Activated naive CD8-positive, alpha-beta T cell treated with anti-CD3 and anti-CD28 coated beads, Interleukin-2, amount 50 U/mL, for 16 hours (primary cell): ENCODE measurements around the gene FOXO3.
A peak's percentile ranks its signal among the peaks of the same experiment; 100 is the strongest.
"Not testable (repeated sequence)": the region's sequence is repeated elsewhere in the genome, so short reads cannot be mapped to it uniquely, and the experiment has no call there.

ENCODE experiments used
- DNase-seq: peaks from one replicate; pipeline ENCODE4 v3.0.0-alpha.2; 2020; ENCODE audit warnings: low read depth, low spot score

FOXO3 gene

DNA sequence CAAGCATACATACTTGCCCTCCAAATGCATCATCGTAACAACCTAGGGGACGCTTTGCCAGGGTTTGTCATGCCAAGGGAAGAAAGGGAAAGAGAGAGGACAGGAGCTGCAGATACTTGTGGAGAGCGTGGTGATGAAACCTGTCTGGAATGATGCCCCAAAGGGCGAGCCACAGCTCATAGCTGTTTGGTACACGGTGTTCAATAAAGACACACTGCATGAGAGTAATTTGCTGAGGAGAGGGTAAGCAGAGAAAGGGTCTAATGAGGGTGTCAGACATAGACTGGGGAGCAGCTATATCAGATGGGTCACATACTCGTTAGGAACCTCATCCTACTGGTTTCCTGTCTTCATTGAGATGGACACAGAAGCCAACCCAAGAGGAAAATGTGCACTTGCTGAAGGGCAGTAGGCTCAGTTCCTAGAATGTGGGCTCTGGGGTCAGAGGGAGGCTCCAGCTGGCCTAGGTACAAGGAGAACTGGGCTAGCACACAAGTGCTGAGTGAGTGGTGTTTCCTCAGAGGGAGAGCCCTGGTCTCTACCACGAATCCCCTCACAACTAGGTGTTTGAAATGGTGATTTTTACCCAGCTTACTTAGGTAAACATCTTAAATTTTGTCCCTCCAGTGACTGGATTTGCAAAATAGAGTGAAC lies 5.2 kb upstream of the FOXO3 start:
- DNase-seq = no peak

DNA sequence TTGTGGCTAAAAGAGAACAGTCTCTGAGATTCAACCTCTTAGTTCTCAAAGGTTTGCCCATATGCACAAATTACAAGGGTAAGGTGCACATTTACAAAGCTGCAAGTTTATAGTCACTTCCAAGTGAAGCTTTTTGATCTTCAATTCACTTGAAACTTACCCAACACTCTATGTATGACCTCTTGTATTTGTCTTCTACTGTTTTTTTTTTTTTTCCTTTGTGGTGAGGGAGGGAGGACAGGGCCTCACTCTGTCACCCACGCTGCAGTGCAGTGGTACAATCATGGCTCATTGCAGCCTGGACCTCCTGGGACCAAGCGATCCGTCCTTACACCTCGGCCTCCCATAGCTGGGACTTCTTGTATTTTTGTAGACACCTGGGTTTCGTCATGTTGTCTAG lies 4.5 kb upstream of the FOXO3 start:
- DNase-seq = no peak

- DNase-seq = no peak
These were observed 3.7 kb upstream of the FOXO3 start for GRCh38 chr6:108556866-108557493.

- peak; percentile 50 for DNase-seq
These were observed 3.0 kb upstream of the FOXO3 start for GRCh38 chr6:108557494-108558371.

DNA sequence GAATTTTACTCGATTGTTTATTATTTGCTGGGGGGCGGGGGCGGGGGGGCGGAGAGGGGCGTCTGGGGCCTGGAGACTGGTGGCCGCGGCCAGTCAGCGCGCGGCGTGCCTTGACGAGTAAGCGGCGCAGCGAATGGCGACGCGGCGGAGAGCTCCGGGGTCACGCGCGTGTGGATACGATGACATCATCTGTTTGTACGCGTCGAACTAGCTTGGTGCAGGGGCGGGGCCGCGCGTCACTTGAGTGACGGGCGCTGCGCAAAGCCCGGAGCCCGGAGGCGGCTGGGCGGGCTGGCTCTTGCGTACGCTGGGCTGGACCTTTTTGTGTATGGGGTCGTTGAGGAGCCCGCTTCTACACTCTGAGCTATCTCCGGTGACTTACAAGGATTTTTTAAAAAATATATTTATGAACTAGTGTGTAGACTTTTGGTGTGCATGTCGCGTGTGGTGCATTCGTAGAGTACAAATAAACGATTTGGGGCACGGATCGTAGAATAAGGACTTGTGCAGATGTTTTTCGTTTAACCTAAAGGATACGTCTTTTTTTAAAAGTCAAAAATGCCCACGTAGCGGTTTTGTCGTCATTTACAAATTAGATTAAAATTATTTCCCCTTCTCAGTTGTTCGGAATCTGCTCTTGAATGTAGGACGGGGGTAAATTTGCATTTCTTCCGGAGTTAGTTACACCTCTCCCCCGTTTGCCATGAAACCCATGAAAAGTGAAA lies 2.2 kb upstream of the FOXO3 start:
- peak; percentile 90 for DNase-seq

GRCh38 chr6:108559097-108559883 lies 1.4 kb upstream of the FOXO3 start:
- DNase-seq = peak; percentile 67

DNA sequence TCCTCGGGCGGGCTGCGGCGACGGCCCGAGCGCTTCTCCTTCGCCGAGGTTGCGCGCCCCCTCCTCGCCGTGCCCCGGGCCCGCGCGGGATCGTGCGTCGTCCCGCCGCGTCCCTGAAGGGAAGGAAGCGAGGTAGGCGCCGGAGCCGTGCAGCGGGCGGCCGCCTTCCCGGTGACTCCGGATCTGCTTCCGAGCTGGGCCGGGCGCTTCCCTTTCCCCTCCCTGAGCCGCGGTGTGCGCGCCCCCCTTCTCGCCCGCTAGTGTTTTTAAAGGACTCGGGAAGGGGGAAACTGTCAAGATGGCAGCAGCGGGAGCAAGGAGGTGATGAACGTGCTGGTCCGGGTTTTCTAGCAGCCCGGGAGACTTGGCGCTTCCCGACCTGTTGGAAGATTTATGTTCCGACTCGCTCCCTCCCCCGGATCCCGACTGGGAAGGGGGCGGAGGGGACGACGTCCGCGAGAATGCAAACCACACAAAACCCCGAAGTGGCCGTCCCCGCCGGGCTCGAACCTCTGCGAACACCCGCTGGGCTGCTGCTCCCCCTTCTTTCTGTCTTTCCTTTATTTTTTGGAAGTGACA lies 744 bp upstream of the FOXO3 start:
- DNase-seq = no peak

DNA sequence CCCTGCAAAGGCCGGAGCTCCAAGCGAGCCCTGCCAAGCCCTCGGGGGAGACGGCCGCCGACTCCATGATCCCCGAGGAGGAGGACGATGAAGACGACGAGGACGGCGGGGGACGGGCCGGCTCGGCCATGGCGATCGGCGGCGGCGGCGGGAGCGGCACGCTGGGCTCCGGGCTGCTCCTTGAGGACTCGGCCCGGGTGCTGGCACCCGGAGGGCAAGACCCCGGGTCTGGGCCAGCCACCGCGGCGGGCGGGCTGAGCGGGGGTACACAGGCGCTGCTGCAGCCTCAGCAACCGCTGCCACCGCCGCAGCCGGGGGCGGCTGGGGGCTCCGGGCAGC lies 561 bp downstream of the FOXO3 start:
- not testable (repeated sequence) for DNase-seq

DNA sequence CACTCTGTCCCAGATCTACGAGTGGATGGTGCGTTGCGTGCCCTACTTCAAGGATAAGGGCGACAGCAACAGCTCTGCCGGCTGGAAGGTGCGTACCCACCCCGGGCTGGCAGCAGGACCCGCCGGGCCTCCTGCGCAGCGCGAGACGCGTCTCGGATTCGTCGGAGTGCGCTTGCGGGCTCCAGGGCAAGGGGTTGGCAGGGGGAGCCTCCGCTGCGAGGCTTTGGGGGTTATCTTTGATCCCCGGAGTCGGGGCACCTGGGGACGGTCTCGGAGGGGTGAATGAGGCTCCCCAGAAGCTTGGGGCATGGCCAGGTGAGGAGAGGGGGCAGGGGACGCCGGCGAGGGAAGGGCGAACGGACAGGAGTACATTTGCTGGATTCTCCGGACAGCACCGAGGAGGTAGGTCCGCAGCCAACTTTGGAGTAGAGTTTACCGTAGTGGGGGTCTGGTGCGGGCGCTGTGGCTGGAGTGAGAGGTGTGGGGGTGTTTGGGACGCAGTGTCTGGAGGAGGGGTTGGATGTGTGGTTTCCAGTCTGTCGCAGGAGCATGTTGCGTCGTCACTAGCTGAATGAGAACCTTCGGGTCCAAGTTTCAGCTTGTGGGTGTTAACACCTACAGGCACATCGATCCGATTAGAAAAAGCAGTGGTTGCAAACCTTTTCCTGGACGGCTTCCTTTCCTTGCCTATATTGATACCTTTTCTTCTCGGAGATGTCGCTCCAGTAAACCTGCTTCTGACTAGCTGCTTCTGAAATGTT lies 1.2 kb downstream of the FOXO3 start:
- no peak for DNase-seq

DNA sequence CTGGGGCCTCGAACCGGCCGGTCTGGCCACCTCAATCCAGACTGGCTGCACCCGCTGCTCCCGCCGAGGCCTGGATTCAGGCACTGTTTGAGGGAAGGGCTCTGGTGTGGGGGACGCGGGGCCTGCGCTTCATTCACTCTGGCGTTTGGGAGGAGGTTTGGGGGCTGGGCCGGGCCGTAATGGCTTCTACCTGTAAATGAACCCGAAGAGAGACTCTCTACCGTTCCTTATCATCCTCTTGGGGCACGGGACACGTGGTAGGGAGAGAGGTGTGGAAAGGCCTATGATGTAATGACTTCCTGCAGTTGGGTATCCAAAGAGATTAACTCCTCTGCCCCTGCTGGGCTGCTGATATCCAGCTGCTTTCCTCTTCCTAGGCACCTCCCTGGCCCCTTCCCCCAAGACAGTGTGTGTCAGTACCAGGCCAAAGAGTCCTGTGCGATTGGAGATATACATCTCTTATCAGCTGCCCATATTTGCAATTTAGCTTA lies 1.8 kb downstream of the FOXO3 start:
- no peak for DNase-seq

GRCh38 chr6:108563292-108563691 lies 2.6 kb downstream of the FOXO3 start:
- DNase-seq = no peak

DNA sequence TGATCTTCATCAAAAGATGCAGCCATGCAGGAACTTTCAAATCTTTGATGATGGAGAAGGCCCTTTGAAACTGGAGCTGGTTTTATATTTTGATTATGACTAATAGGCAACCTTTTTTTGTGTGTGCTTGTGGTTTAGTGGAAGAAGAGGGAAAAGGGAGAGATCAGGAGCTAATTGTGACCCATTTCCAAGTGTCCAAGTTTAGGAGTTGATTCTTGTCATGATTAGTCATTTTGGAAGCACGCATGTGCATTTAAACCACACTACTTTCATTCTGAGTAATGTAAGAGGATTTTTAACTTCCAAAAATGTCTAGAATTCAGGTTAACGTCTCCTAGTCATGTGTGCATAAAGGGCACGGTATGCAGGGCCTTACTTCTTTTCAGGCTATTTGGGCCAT lies 3.5 kb downstream of the FOXO3 start:
- no peak for DNase-seq

GRCh38 chr6:108565091-108565766 lies 4.5 kb downstream of the FOXO3 start:
- no peak for DNase-seq

- no peak for DNase-seq
These were observed 5.2 kb downstream of the FOXO3 start for GRCh38 chr6:108565893-108566292.

GRCh38 chr6:108566406-108566805 lies 5.7 kb downstream of the FOXO3 start:
- no peak for DNase-seq

GRCh38 chr6:108568101-108568500 lies 7.4 kb downstream of the FOXO3 start:
- DNase-seq = no peak

DNA sequence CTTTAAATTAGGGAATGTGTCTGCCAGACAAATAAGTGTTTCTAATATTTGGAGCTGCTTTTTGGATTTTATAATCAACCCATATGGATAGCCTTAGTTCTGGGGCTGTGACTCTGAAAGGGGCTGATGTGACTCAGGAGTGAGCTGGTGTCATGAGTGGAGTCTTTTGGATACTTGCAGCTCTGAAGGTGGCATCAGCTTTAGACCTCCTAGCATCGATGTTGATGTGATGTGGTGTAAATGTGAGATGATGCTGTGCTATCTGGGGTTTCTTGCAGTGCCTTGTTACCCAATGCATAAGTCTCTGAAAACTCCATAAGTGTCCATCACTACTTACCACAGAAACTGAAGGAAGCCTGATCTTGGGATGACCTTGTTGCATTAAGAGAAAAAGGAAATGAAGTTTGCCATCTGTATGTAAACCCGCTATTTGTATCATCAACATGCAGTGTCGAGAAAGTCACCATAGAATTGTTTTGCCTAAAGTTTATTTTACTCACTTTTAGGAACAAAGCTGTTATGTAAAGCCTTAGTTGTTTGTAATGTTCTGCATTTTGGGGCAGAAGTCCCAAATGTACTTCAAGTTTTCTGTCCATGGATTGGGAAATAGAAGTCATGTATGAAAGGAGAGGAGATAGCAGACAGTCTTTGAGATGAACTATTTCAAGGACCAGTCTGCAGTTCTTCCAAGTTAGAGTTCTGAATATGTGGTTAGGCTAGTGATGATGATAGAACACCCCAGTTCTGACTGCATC lies 8.0 kb downstream of the FOXO3 start:
- DNase-seq = no peak

DNA sequence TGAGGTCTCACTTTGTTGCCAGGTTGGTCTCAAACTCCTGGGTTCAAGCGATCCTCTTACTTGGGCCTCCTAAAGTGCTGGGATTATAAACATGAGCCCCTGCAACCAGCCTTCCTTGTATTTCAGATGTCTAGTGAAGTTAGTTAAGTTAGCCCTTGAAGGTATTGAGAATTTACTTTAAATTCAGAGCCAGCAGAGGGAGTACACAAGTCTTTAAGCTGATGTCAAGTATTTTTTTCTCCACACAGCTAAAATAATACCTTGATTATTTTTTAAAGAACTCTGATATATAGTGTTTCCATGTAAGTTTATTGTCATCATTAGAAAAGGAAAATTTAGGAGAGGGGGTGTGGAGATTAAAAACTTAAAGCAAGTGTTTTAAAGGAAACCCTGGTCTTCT lies 9.8 kb downstream of the FOXO3 start:
- no peak for DNase-seq
